Neuronal stem cell (in vitro differentiated cells): ENCODE measurements around the gene NPAS3.

Experiments
- DNase-seq: peaks from one replicate; pipeline ENCODE4 v3.0.0-alpha.2; 2013; ENCODE audit warnings: low spot score
- H2AFZ ChIP-seq: one replicate; pipeline ENCODE4 v1.6.1; 2013; ENCODE audit warnings: mild to moderate bottlenecking, low read length, inconsistent platforms
- H2AK5ac ChIP-seq: 2 replicates; pipeline ENCODE4 v1.6.1; 2013; ENCODE audit warnings: low read depth, mild to moderate bottlenecking, inconsistent platforms, low read length, moderate library complexity, mixed read lengths
- H2BK120ac ChIP-seq: 2 replicates; pipeline ENCODE4 v1.6.1; 2013; ENCODE audit warnings: low read depth, mild to moderate bottlenecking, inconsistent platforms, low read length, moderate library complexity, mixed read lengths
- H2BK12ac ChIP-seq: one replicate; pipeline ENCODE4 v1.6.1; 2013; ENCODE audit warnings: low read length, inconsistent platforms
- H2BK15ac ChIP-seq: 2 replicates; pipeline ENCODE4 v1.6.1; 2013; ENCODE audit warnings: mild to moderate bottlenecking, low read length, inconsistent platforms, mixed read lengths
- H2BK5ac ChIP-seq: one replicate; pipeline ENCODE4 v1.6.1; 2013; ENCODE audit warnings: inconsistent platforms, mild to moderate bottlenecking, low read length, moderate library complexity
- H3K14ac ChIP-seq: one replicate; pipeline ENCODE4 v1.6.1; 2013; ENCODE audit warnings: low read length, inconsistent platforms
- H3K18ac ChIP-seq: 2 replicates; pipeline ENCODE4 v1.6.1; 2013; ENCODE audit warnings: low read length, inconsistent platforms
- H3K23ac ChIP-seq: 2 replicates; pipeline ENCODE4 v1.6.1; 2013; ENCODE audit warnings: low read depth, mild to moderate bottlenecking, mixed read lengths, low read length, inconsistent platforms; ENCODE audit not compliant: poor library complexity
- H3K27ac ChIP-seq: replicated peaks from 3 replicates; pipeline ENCODE4 v1.5.1; 2013; ENCODE audit warnings: low read length, inconsistent platforms
- H3K27me3 ChIP-seq, 3 experiments: 2 replicates each; pipeline ENCODE4 v1.6.1; 2013; ENCODE audit warnings: low read length in 3 of 3, mild to moderate bottlenecking in 2 of 3, inconsistent platforms in 1 of 3, low read depth in 1 of 3, mixed read lengths in 1 of 3, moderate library complexity in 1 of 3; ENCODE audit not compliant: control insufficient read depth in 3 of 3, insufficient read depth in 3 of 3
- H3K36me3 ChIP-seq, 2 donors: replicated peaks in 1 of 2; 2 replicates each; pipeline ENCODE4 v1.6.1; 2013; ENCODE audit warnings: low read length in 2 of 2; ENCODE audit not compliant: control insufficient read depth in 2 of 2, insufficient read depth in 2 of 2
- H3K4ac ChIP-seq: 2 replicates; pipeline ENCODE4 v1.6.1; 2013; ENCODE audit warnings: inconsistent platforms, mild to moderate bottlenecking, low read length, moderate library complexity
- H3K4me1 ChIP-seq, 2 donors: 1 replicate in 1 of 2; 2 replicates in 1 of 2; pipeline ENCODE4 v1.6.1; 2013; ENCODE audit warnings: low read length in 2 of 2, low read depth in 1 of 2; ENCODE audit not compliant: control insufficient read depth in 2 of 2, insufficient read depth in 1 of 2
- H3K4me2 ChIP-seq: one replicate; pipeline ENCODE4 v1.6.1; 2013; ENCODE audit warnings: mild to moderate bottlenecking, low read length, inconsistent platforms; ENCODE audit not compliant: insufficient read depth, poor library complexity, severe bottlenecking
- H3K4me3 ChIP-seq, 2 donors: 2 replicates each; pipeline ENCODE4 v1.5.1; 2013; ENCODE audit warnings: low read length in 2 of 2, mild to moderate bottlenecking in 2 of 2, inconsistent platforms in 1 of 2, moderate library complexity in 1 of 2
- H3K79me1 ChIP-seq: one replicate; pipeline ENCODE4 v1.6.1; 2013; ENCODE audit warnings: low read depth, mild to moderate bottlenecking, inconsistent platforms, low read length, moderate library complexity
- H3K9ac ChIP-seq: one replicate; pipeline ENCODE4 v1.6.1; 2013; ENCODE audit warnings: mild to moderate bottlenecking, low read depth, low read length, inconsistent platforms; ENCODE audit not compliant: poor library complexity
- H3K9me3 ChIP-seq, 2 donors: replicated peaks in 1 of 2; 2 replicates each; pipeline versions ENCODE3 to v1.6.1; 2013; ENCODE audit warnings: low read length in 2 of 2, mild to moderate bottlenecking in 2 of 2, inconsistent platforms in 1 of 2, low read depth in 1 of 2, mixed read lengths in 1 of 2, moderate library complexity in 1 of 2; ENCODE audit not compliant: control insufficient read depth in 2 of 2, insufficient read depth in 1 of 2
- H4K8ac ChIP-seq: one replicate; pipeline ENCODE4 v1.6.1; 2013; ENCODE audit warnings: low read depth, mild to moderate bottlenecking, inconsistent platforms, low read length, moderate library complexity
- H4K91ac ChIP-seq: one replicate; pipeline ENCODE4 v1.6.1; 2013; ENCODE audit warnings: low read length, low read depth, mild to moderate bottlenecking, inconsistent platforms; ENCODE audit not compliant: poor library complexity
- WGBS, 2 donors: extraction: QIAGEN DNeasy Blood & Tissue Kit; methylation state at CpG; one replicate each; pipeline ENCODE4 v1.1.7; 2013; ENCODE audit warnings: missing lambda C conversion rate in 2 of 2, mixed read lengths in 1 of 2; ENCODE audit not compliant: insufficient read length in 2 of 2, insufficient replicate concordance in 1 of 2; ENCODE audit errors: extremely low coverage in 2 of 2; 5-methylcytosine and 5-hydroxymethylcytosine counted together

Gene NPAS3

GRCh38 chr14:33483541-33483940, 544.9 kb downstream of the NPAS3 start:
- H2BK15ac ChIP-seq, result no peak overlapping the region
- no peak overlapping the region for H3K4me3 ChIP-seq
- no CpG with 5 or more reads among the region's 4 CpGs for WGBS, 2 donors
- H3K23ac ChIP-seq, result no peak overlapping the region
- DNase-seq, result no peak
- no peak overlapping the region for H4K8ac ChIP-seq
- H2AK5ac ChIP-seq, result no peak overlapping the region
- no peak overlapping the region for H2BK12ac ChIP-seq
- no peak overlapping the region for H3K4ac ChIP-seq
- H3K27me3 ChIP-seq, result no peaks in the 10 kb centered on the region
- no peak overlapping the region for H3K4me2 ChIP-seq
- no peak overlapping the region for H2BK5ac ChIP-seq
- H2BK120ac ChIP-seq, result no peak overlapping the region
- no peak overlapping the region for H2AFZ ChIP-seq
- H3K14ac ChIP-seq, result no peak overlapping the region
- H3K4me1 ChIP-seq, result peaks cover 5 to 7% of the 10 kb centered on the region in 2 donors
- no peaks in the 10 kb centered on the region for H3K36me3 ChIP-seq
- H3K27ac ChIP-seq, result no peak overlapping the region
- H3K9me3 ChIP-seq, result peaks cover 0 to 5% of the 10 kb centered on the region in 2 donors
- no peak overlapping the region for H3K18ac ChIP-seq
- no peaks in the 10 kb centered on the region for H3K79me1 ChIP-seq
- no peak overlapping the region for H4K91ac ChIP-seq
- H3K9ac ChIP-seq, result no peak overlapping the region

DNA sequence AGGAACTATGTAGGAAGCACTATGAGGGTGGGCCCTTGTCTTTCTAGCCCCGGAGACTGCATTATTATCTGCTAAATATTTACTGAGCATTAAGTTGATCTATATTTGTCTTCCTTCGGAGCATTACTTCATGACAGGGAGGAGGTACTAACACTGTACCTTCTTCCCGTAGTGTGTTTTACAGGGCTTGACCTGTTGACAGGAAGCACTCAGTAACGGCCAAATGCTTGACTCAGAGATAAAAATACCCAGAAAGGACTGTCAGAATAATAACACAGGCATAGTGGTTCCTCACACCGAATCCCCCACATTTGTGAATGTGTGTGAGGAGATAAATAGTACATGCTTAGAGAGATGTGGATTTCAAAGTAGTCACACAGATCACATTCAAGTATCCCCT, 545.6 kb downstream of the NPAS3 start:
- Histone ChIP-seq H3K4me2 (no peak overlapping the region), H3K4me3 (no peak overlapping the region), H3K18ac (no peak overlapping the region), H2AFZ (no peak overlapping the region), H3K9ac (no peak overlapping the region), H3K27ac (no peak overlapping the region), H2BK5ac (no peak overlapping the region), H2BK12ac (no peak overlapping the region), H3K9me3 (peaks cover 0 to 5% of the 10 kb centered on the region in 2 donors), H2BK120ac (no peak overlapping the region), H3K23ac (no peak overlapping the region), H3K79me1 (no peaks in the 10 kb centered on the region), H2AK5ac (no peak overlapping the region), H2BK15ac (no peak overlapping the region), H4K8ac (no peak overlapping the region), H3K36me3 (no peaks in the 10 kb centered on the region), H3K27me3 (no peaks in the 10 kb centered on the region), H3K4ac (no peak overlapping the region), H3K4me1 (peaks cover 5 to 7% of the 10 kb centered on the region in 2 donors), H4K91ac (no peak overlapping the region), H3K14ac (no peak overlapping the region)
- no peak for DNase-seq
- no CpG with 5 or more reads among the region's 5 CpGs for WGBS, 2 donors

GRCh38 chr14:33486332-33486890, 547.7 kb downstream of the NPAS3 start:
- H2BK15ac ChIP-seq, result no peak overlapping the region
- peaks cover 5% of the 10 kb centered on the region in 2 donors for H3K4me1 ChIP-seq
- H4K91ac ChIP-seq, result no peak overlapping the region
- no CpG with 5 or more reads among the region's 2 CpGs for WGBS, 2 donors
- H2AK5ac ChIP-seq, result no peak overlapping the region
- H3K79me1 ChIP-seq, result no peaks in the 10 kb centered on the region
- no peak overlapping the region for H2BK120ac ChIP-seq
- peaks cover 0 to 5% of the 10 kb centered on the region in 2 donors for H3K9me3 ChIP-seq
- no peak overlapping the region for H3K14ac ChIP-seq
- no peak overlapping the region for H3K9ac ChIP-seq
- H2BK12ac ChIP-seq, result no peak overlapping the region
- no peak overlapping the region for H3K23ac ChIP-seq
- H3K4ac ChIP-seq, result no peak overlapping the region
- no peak overlapping the region for H2BK5ac ChIP-seq
- H3K18ac ChIP-seq, result no peak overlapping the region
- H3K27ac ChIP-seq, result no peak overlapping the region
- no peaks in the 10 kb centered on the region for H3K27me3 ChIP-seq
- H3K4me2 ChIP-seq, result no peak overlapping the region
- H3K4me3 ChIP-seq, result no peak overlapping the region
- no peak overlapping the region for H4K8ac ChIP-seq
- no peaks in the 10 kb centered on the region for H3K36me3 ChIP-seq
- H2AFZ ChIP-seq, result no peak overlapping the region
- no peak for DNase-seq

- Histone ChIP-seq H2AK5ac (no peak overlapping the region), H3K9ac (no peak overlapping the region), H4K8ac (no peak overlapping the region), H2BK120ac (no peak overlapping the region), H3K4me1 (peaks cover 5 to 9% of the 10 kb centered on the region in 2 donors), H2BK15ac (no peak overlapping the region), H3K36me3 (no peaks in the 10 kb centered on the region), H4K91ac (no peak overlapping the region), H3K79me1 (no peaks in the 10 kb centered on the region), H3K18ac (no peak overlapping the region), H3K9me3 (peaks cover 0 to 5% of the 10 kb centered on the region in 2 donors), H2BK5ac (no peak overlapping the region), H3K4ac (no peak overlapping the region), H2BK12ac (no peak overlapping the region), H2AFZ (no peak overlapping the region), H3K23ac (no peak overlapping the region), H3K27ac (no peak overlapping the region), H3K4me2 (no peak overlapping the region), H3K14ac (no peak overlapping the region), H3K27me3 (no peaks in the 10 kb centered on the region), H3K4me3 (no peak overlapping the region)
- no peak for DNase-seq
- WGBS, 2 donors, result no CpG with 5 or more reads among the region's 5 CpGs
These were observed 549.9 kb downstream of the NPAS3 start for GRCh38 chr14:33488582-33488981.
